Measurements from ENCODE around the gene IQGAP2. TPM values are rescaled to one million over a fixed set of nuclear protein-coding genes. Genes with fewer than 3 reads are reported as not detected.

Gene IQGAP2
- total RNA-seq, 1 experiment from 2014 or later = 0.59 TPM

DNA sequence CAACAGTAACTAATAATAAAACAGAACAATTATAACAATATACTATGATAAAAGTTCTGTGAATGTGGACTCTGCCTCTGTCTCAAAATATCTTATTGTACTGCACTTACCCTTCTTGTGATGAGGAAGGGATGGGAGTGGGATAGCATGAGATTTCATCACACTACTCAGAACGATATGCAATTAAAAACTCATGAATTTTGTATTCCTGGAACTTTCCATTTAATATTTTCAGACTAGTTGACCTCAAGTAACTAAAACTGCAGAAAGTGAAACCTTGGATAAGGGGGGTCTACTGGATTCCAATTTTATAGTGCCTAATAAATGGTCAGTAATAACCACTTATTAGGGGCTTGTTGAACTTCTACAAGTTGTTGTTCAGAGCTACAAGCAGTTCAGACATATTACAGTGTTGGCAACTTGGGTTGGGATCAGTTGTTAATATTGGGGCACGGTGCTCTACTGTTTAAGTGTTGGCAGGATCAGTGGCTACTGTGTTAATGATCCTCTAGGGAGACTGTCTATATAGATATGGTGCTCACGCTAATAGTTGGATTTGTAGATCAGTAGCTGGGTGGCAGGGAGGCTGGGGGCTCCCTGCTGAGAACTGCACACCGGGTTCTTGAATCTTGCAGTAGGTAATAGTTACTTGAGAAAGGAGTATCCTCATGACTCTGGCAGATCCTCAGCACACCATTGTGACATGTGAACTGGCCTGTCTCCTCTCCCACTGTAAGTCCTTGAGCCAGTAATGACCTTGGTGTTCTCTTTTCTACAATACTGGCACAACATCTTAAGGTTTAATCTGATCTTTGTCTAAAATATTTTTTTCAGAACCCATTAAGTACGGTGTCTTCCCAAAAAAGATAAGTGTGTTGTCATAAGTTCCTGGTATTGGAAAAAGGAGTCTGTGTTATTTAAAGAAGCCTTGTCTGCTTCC lies 158.1 kb downstream of the IQGAP2 start:
- in situ Hi-C loops (cut with HindIII; ENCODE audit: low pct_unique_long_range_greater_than_20kb, low sequenced_read_pairs) (no loop called here), intact Hi-C loops (cut with micrococcal nuclease; ENCODE audit: unreplicated experiment) (no loop called here)
- no peak overlapping the region for H3K4me3 ChIP-seq (ENCODE audit: low read depth in 2 of 2, low read length in 2 of 2)
- ATAC-seq (no peak), DNase-seq (ENCODE audit: low read depth, low spot score) (no peak)
- no peaks in the 10 kb centered on the region for H3K9me3 ChIP-seq (ENCODE audit: control insufficient read depth, insufficient read depth, low read depth, low read length)
- H3K27me3 ChIP-seq (ENCODE audit: control insufficient read depth, insufficient read depth, low read length) = peaks cover 16% of the 10 kb centered on the region
- no peaks in the 10 kb centered on the region for H3K36me3 ChIP-seq (ENCODE audit: control insufficient read depth, insufficient read depth, low read length)
- BruUV-seq (replicated peaks) = no TSS peak
- H3K4me1 ChIP-seq (ENCODE audit: control insufficient read depth, insufficient read depth, low read length) = no peaks in the 10 kb centered on the region
- H3K27ac ChIP-seq (ENCODE audit: low read length) = no peak overlapping the region
- ChIA-PET CTCF (interaction anchor here (0.5 kb wide), 1 partner anchor 208 kb away, joined by 4 read pairs; no protein-coding TSS in a partner anchor), POLR2A (no interaction called here)
- TF ChIP-seq, protein P1, sequence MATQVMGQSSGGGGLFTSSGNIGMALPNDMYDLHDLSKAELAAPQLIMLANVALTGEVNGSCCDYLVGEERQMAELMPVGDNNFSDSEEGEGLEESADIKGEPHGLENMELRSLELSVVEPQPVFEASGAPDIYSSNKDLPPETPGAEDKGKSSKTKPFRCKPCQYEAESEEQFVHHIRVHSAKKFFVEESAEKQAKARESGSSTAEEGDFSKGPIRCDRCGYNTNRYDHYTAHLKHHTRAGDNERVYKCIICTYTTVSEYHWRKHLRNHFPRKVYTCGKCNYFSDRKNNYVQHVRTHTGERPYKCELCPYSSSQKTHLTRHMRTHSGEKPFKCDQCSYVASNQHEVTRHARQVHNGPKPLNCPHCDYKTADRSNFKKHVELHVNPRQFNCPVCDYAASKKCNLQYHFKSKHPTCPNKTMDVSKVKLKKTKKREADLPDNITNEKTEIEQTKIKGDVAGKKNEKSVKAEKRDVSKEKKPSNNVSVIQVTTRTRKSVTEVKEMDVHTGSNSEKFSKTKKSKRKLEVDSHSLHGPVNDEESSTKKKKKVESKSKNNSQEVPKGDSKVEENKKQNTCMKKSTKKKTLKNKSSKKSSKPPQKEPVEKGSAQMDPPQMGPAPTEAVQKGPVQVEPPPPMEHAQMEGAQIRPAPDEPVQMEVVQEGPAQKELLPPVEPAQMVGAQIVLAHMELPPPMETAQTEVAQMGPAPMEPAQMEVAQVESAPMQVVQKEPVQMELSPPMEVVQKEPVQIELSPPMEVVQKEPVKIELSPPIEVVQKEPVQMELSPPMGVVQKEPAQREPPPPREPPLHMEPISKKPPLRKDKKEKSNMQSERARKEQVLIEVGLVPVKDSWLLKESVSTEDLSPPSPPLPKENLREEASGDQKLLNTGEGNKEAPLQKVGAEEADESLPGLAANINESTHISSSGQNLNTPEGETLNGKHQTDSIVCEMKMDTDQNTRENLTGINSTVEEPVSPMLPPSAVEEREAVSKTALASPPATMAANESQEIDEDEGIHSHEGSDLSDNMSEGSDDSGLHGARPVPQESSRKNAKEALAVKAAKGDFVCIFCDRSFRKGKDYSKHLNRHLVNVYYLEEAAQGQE (IDR thresholded peaks at IDR 0.05; ENCODE audit: insufficient read depth in 1 of 2, low read depth in 2 of 2, low read length in 1 of 2) = no peak
- TF ChIP-seq POLR2AphosphoS5 (IDR thresholded peaks at IDR 0.05; ENCODE audit: low read depth, low read length) = no peak
- TF ChIP-seq CTCF (IDR thresholded peaks at IDR 0.05) = no peak
- TF ChIP-seq TCF7L2 (IDR thresholded peaks at IDR 0.05; ENCODE audit: low read depth, low read length) = no peak
- TF ChIP-seq SIN3A (IDR thresholded peaks at IDR 0.05; ENCODE audit: borderline replicate concordance, insufficient read depth, low read depth, low read length) = no peak

DNA sequence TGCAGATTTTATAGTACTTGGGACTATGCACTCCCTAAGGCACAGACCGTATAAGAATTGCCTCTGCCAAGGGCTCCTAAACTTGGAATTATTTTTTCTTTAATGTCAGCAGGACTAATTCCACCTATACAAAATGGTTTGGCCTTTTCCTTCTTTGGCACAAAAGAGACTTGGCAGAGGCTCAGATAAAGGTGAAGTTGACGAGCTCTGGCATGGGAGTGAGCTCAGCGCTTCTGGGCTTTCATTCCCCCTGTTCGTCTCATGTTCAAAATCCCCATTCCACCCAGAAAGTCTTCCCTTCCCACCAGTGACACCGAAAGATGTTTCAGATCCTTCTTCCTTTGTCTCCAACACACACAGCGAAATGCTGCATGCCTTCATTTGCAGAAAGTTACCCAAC lies 158.9 kb downstream of the IQGAP2 start:
- Histone ChIP-seq H3K9me3 (ENCODE audit: control insufficient read depth, insufficient read depth, low read depth, low read length) (no peaks in the 10 kb centered on the region), H3K27ac (ENCODE audit: low read length) (no peak overlapping the region), H3K27me3 (ENCODE audit: control insufficient read depth, insufficient read depth, low read length) (peaks cover 17% of the 10 kb centered on the region), H3K36me3 (ENCODE audit: control insufficient read depth, insufficient read depth, low read length) (no peaks in the 10 kb centered on the region), H3K4me1 (ENCODE audit: control insufficient read depth, insufficient read depth, low read length) (no peaks in the 10 kb centered on the region), H3K4me3 (ENCODE audit: low read depth in 2 of 2, low read length in 2 of 2) (no peak overlapping the region)
- ChIA-PET CTCF (no interaction called here), POLR2A (no interaction called here)
- DNase-seq (ENCODE audit: low read depth, low spot score) (no peak), ATAC-seq (no peak)
- in situ Hi-C loops (cut with HindIII; ENCODE audit: low pct_unique_long_range_greater_than_20kb, low sequenced_read_pairs) (no loop called here), intact Hi-C loops (cut with micrococcal nuclease; ENCODE audit: unreplicated experiment) (no loop called here)
- BruUV-seq (replicated peaks) = no TSS peak
- no peak for TF ChIP-seq TCF7L2 (IDR thresholded peaks at IDR 0.05; ENCODE audit: low read depth, low read length)
- TF ChIP-seq, protein P1 (IDR thresholded peaks at IDR 0.05; ENCODE audit: insufficient read depth in 1 of 2, low read depth in 2 of 2, low read length in 1 of 2) = no peak
- no peak for TF ChIP-seq POLR2AphosphoS5 (IDR thresholded peaks at IDR 0.05; ENCODE audit: low read depth, low read length)
- TF ChIP-seq CTCF (IDR thresholded peaks at IDR 0.05) = no peak
- TF ChIP-seq SIN3A (IDR thresholded peaks at IDR 0.05; ENCODE audit: borderline replicate concordance, insufficient read depth, low read depth, low read length) = no peak
